DOHH2 (cell line): ENCODE data around the gene B3GALT6.

ENCODE experiments used
- H3F3A ChIP-seq: fragments of 200-600 bp; sonication (generic), shearing (Covaris generic); 2 replicates; pipeline ENCODE4 v1.6.0; 2016; ENCODE audit warnings: antibody characterized with exemption, mild to moderate bottlenecking; ENCODE audit not compliant: control insufficient read depth, insufficient read depth
- H3K27ac ChIP-seq: fragments of 200-600 bp; sonication (generic); 2 replicates; pipeline ENCODE4 v1.5.1; 2014; ENCODE audit warnings: low read depth, mild to moderate bottlenecking, low read length, moderate library complexity
- H3K27me3 ChIP-seq: fragments of 200-600 bp; sonication (generic); 2 replicates; pipeline ENCODE4 v1.6.1; 2014; ENCODE audit warnings: mild to moderate bottlenecking, low read length, mixed read lengths; ENCODE audit not compliant: control insufficient read depth
- H3K36me3 ChIP-seq: fragments of 200-600 bp; sonication (generic); 2 replicates; pipeline ENCODE4 v1.6.1; 2014; ENCODE audit warnings: mild to moderate bottlenecking, low read length, moderate library complexity, mixed read lengths; ENCODE audit not compliant: control insufficient read depth
- H3K4me1 ChIP-seq: fragments of 200-600 bp; sonication (generic); 2 replicates; pipeline ENCODE4 v1.6.1; 2014; ENCODE audit warnings: mild to moderate bottlenecking, low read length, mixed read lengths; ENCODE audit not compliant: control insufficient read depth
- H3K4me2 ChIP-seq: fragments of 200-600 bp; sonication (generic); 2 replicates; pipeline ENCODE4 v1.6.0; 2014; ENCODE audit warnings: mild to moderate bottlenecking, low read length, moderate library complexity
- H3K4me3 ChIP-seq: fragments of 200-600 bp; sonication (generic); 2 replicates; pipeline ENCODE4 v1.5.1; 2014; ENCODE audit warnings: mild to moderate bottlenecking, low read length, mixed read lengths
- H3K79me2 ChIP-seq: fragments of 200-600 bp; sonication (generic); 2 replicates; pipeline ENCODE4 v1.6.1; 2014; ENCODE audit warnings: mild to moderate bottlenecking, low read length, mixed read lengths; ENCODE audit not compliant: control insufficient read depth
- H3K9me2 ChIP-seq: fragments of 200-600 bp; sonication (generic); replicated peaks from 2 replicates; pipeline ENCODE4 v1.6.1; 2014; ENCODE audit warnings: mild to moderate bottlenecking, low read length, mixed read lengths; ENCODE audit not compliant: control insufficient read depth
- H3K9me3 ChIP-seq: fragments of 200-600 bp; sonication (generic); 2 replicates; pipeline ENCODE4 v1.6.1; 2014; ENCODE audit warnings: antibody characterized with exemption, low read length, mixed read lengths; ENCODE audit not compliant: control insufficient read depth, insufficient read depth
- H4K20me1 ChIP-seq: fragments of 200-600 bp; sonication (generic); 2 replicates; pipeline ENCODE4 v1.6.0; 2014; ENCODE audit warnings: low read depth, mild to moderate bottlenecking, antibody characterized with exemption, low read length, moderate library complexity; ENCODE audit not compliant: control insufficient read depth, insufficient read depth
- CTCF ChIP-seq: fragments of 200-600 bp; sonication (generic); IDR thresholded peaks from one replicate; pipeline ENCODE4 v1.5.1; 2014; ENCODE audit warnings: antibody characterized with exemption, mild to moderate bottlenecking, low read depth, low read length; ENCODE audit not compliant: poor library complexity, severe bottlenecking
- EZH2phosphoT487 ChIP-seq: fragments of 200-600 bp; sonication (generic); IDR thresholded peaks from 2 replicates; pipeline ENCODE4 v1.6.1; 2017; ENCODE audit warnings: borderline replicate concordance, mild to moderate bottlenecking, antibody characterized with exemption, low read length, moderate library complexity, mixed read lengths

B3GALT6 gene

GRCh38 chr1:1218524-1219200 lies 13.4 kb upstream of the B3GALT6 start:
- Histone ChIP-seq H3K4me1 (peaks cover 10% of the 10 kb centered on the region), H3F3A (no peaks in the 10 kb centered on the region), H3K27ac (no peak overlapping the region), H3K9me3 (no peaks in the 10 kb centered on the region), H3K27me3 (no peaks in the 10 kb centered on the region), H3K4me2 (no peak overlapping the region), H3K4me3 (no peak overlapping the region), H3K9me2 (no peaks in the 10 kb centered on the region), H3K36me3 (peaks cover 45% of the 10 kb centered on the region), H4K20me1 (no peaks in the 10 kb centered on the region), H3K79me2 (0 out of 2 replicates have a peak, but pooled peaks cover 3% of the 10 kb centered on the region)
- TF ChIP-seq EZH2phosphoT487 (no peak), CTCF (no peak)

- H3K4me1 ChIP-seq, result peaks cover 10% of the 10 kb centered on the region
- TF ChIP-seq EZH2phosphoT487, result no peak
- no peak for TF ChIP-seq CTCF
- peaks cover 49% of the 10 kb centered on the region for H3K36me3 ChIP-seq
- no peak overlapping the region for H3K4me2 ChIP-seq
- H3K27me3 ChIP-seq, result no peaks in the 10 kb centered on the region
- no peaks in the 10 kb centered on the region for H3K9me3 ChIP-seq
- no peaks in the 10 kb centered on the region for H4K20me1 ChIP-seq
- H3K27ac ChIP-seq, result no peak overlapping the region
- H3K79me2 ChIP-seq, result 0 out of 2 replicates have a peak, but pooled peaks cover 3% of the 10 kb centered on the region
- no peak overlapping the region for H3K4me3 ChIP-seq
- no peaks in the 10 kb centered on the region for H3K9me2 ChIP-seq
- H3F3A ChIP-seq, result no peaks in the 10 kb centered on the region
These were observed 12.7 kb upstream of the B3GALT6 start for GRCh38 chr1:1219341-1219740.

- Histone ChIP-seq H3K9me2 (no peaks in the 10 kb centered on the region), H3K9me3 (no peaks in the 10 kb centered on the region), H4K20me1 (no peaks in the 10 kb centered on the region), H3K36me3 (peaks cover 56% of the 10 kb centered on the region), H3K79me2 (peaks cover 10% of the 10 kb centered on the region), H3K27ac (no peak overlapping the region), H3K27me3 (no peaks in the 10 kb centered on the region), H3K4me2 (no peak overlapping the region), H3K4me1 (peaks cover 3% of the 10 kb centered on the region), H3F3A (no peaks in the 10 kb centered on the region), H3K4me3 (no peak overlapping the region)
- TF ChIP-seq CTCF, result no peak
- no peak for TF ChIP-seq EZH2phosphoT487
These were observed 11.8 kb upstream of the B3GALT6 start for GRCh38 chr1:1220197-1220596.
